Measurements from ENCODE around the gene ASPSCR1. TPM values are rescaled to one million over a fixed set of nuclear protein-coding genes. Genes with fewer than 3 reads are reported as not detected.

The ASPSCR1 gene
- total and polyA plus RNA-seq, 2 of the 13 experiments (the other 11 are each of a cell fraction or from before 2014, with no cell fraction given), result 274 to 314 TPM

DNA sequence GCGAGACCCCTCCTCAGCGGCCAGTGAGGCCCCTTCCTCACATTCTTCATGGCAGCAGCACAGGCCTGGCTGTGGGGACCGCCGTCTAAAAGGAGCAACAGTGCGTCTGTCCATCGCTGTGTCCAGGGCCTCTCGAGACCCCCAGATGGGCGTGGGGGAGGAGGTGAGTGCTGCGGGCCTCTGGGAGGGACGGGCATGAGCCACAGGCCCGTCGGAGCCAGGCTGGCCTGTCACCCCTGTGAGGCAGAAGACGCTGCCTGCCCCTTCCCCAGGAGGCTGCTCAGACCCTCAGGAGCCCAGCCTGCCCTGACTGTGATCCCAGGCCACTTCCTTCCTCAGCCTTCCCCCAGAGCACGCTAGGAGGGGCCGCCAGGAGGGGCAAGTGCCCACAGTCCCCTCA lies 38.2 kb upstream of the ASPSCR1 start:
- peak; percentile 8; the same call in 2 of the 3 replicates for ATAC-seq
- FAIRE-seq, result no peak
- H3K4me3 ChIP-seq (replicated peaks in 1 of 3; ENCODE audit: insufficient read depth in 1 of 3, low read depth in 2 of 3, low read length in 3 of 3), result no peak overlapping the region; a peak in 1 of 6 replicates
- no peak for TF ChIP-seq AFF4 (CRISPR knock-in tag; IDR thresholded peaks at IDR 0.05)
- TF ChIP-seq, protein P1, sequence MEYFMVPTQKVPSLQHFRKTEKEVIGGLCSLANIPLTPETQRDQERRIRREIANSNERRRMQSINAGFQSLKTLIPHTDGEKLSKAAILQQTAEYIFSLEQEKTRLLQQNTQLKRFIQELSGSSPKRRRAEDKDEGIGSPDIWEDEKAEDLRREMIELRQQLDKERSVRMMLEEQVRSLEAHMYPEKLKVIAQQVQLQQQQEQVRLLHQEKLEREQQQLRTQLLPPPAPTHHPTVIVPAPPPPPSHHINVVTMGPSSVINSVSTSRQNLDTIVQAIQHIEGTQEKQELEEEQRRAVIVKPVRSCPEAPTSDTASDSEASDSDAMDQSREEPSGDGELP (IDR thresholded peaks at IDR 0.05; ENCODE audit: borderline replicate concordance, low read depth), result no peak
- TF ChIP-seq CTCF (CRISPR knock-in tag; IDR thresholded peaks at IDR 0.05), result peak; percentile 18; the same call in 1 of the 2 replicates
- peak; percentile 19; the same call in 1 of the 2 replicates for TF ChIP-seq STAG1 (CRISPR knock-in tag; IDR thresholded peaks at IDR 0.05)
- TF ChIP-seq ZSCAN21 (CRISPR knock-in tag; IDR thresholded peaks at IDR 0.05; ENCODE audit: borderline replicate concordance), result no peak
- TF ChIP-seq GABPB1 (CRISPR knock-in tag; IDR thresholded peaks at IDR 0.05), result peak; percentile 8; the same call in 1 of the 2 replicates
- 0 out of 2 replicates have a peak, but pooled peaks have one; percentile 38 for TF ChIP-seq EED (CRISPR knock-in tag; IDR thresholded peaks at IDR 0.05)
- no peak overlapping the region for H3K9ac ChIP-seq (ENCODE audit: insufficient read depth, low read depth, low read length)
- POLR2A ChIA-PET, result interaction anchor here (0.8 to 7.9 kb wide), 4 partner anchors 13 to 64 kb away, joined by 3 to 71 read pairs (median 30); partner anchors contain the start of gene MAFG
- peak overlapping the region; percentile 0; the same call in 1 of the 2 replicates for H3K4me2 ChIP-seq (ENCODE audit: low read depth, low read length)
- no peak for DNase-seq (ENCODE audit: low spot score)
- WGBS (ENCODE audit: low lambda C conversion rate), result 77% methylated on average over 6 of the region's 15 CpGs
- H2AFZ ChIP-seq (ENCODE audit: low read length), result no peak overlapping the region
- no peaks in the 10 kb centered on the region for H3K9me3 ChIP-seq (ENCODE audit: low read length)
- CTCF ChIA-PET (ENCODE audit: low intra/inter-chr PET ratio, low total read pairs), result no interaction called here
- H3K79me2 ChIP-seq (ENCODE audit: insufficient read depth, low read length), result peaks cover 19% of the 10 kb centered on the region
- BruUV-seq (replicated peaks), result no TSS peak
- no peaks in the 10 kb centered on the region; the same call in 1 of the 2 replicates for H4K20me1 ChIP-seq (ENCODE audit: insufficient read depth, low read length)
- peaks cover 7 to 17% of the 10 kb centered on the region in 2 experiments; a peak in 4 of 5 replicates for H3K36me3 ChIP-seq (replicated peaks in 1 of 2; ENCODE audit: control insufficient read depth in 1 of 2, insufficient read depth in 2 of 2, low read length in 2 of 2)
- intact Hi-C loops (cut with micrococcal nuclease; ENCODE audit: unreplicated experiment) (no loop called here), in situ Hi-C loops (cut with HindIII; ENCODE audit: extremely low pct_ligation_motif_present, low pct_unique_long_range_greater_than_20kb) (no loop called here)
- peaks cover 74% of the 10 kb centered on the region for H3K4me1 ChIP-seq (ENCODE audit: insufficient read depth, low read length)
- peaks cover 16 to 33% of the 10 kb centered on the region in 2 experiments; a peak in 4 of 5 replicates for H3K27me3 ChIP-seq (ENCODE audit: control insufficient read depth in 1 of 2, insufficient read depth in 2 of 2, low read length in 2 of 2)
- no peak overlapping the region for H3K27ac ChIP-seq (ENCODE audit: extremely low read length, insufficient read depth, low read length)
